DND-41 (cell line): ENCODE measurements around the gene CD81.

Experiments
- EZH2 ChIP-seq: IDR thresholded peaks from 3 replicates; pipeline ENCODE4 v1.6.1; 2012; ENCODE audit warnings: borderline replicate concordance, low read depth, mild to moderate bottlenecking, moderate library complexity, low read length, inconsistent platforms; ENCODE audit not compliant: severe bottlenecking
- TF ChIP-seq, protein P1 (sequence below): IDR thresholded peaks from 2 replicates; pipeline ENCODE4 v1.5.1; 2012; ENCODE audit warnings: borderline replicate concordance, low read length, moderate library complexity, mild to moderate bottlenecking; ENCODE audit not compliant: poor library complexity, severe bottlenecking; ENCODE audit errors: extremely low read depth

- TF ChIP-seq, protein P1, sequence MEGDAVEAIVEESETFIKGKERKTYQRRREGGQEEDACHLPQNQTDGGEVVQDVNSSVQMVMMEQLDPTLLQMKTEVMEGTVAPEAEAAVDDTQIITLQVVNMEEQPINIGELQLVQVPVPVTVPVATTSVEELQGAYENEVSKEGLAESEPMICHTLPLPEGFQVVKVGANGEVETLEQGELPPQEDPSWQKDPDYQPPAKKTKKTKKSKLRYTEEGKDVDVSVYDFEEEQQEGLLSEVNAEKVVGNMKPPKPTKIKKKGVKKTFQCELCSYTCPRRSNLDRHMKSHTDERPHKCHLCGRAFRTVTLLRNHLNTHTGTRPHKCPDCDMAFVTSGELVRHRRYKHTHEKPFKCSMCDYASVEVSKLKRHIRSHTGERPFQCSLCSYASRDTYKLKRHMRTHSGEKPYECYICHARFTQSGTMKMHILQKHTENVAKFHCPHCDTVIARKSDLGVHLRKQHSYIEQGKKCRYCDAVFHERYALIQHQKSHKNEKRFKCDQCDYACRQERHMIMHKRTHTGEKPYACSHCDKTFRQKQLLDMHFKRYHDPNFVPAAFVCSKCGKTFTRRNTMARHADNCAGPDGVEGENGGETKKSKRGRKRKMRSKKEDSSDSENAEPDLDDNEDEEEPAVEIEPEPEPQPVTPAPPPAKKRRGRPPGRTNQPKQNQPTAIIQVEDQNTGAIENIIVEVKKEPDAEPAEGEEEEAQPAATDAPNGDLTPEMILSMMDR: no peak
- TF ChIP-seq EZH2: no peak
Measured at GRCh38 chr11:2366733-2367132, 10.4 kb upstream of the CD81 start.
